Left ventricle myocardium superior (tissue), 1 donor: Measurements from ENCODE around the gene GBF1. TPM values are rescaled to one million over a fixed set of nuclear protein-coding genes. Genes with fewer than 3 reads are reported as not detected.

Source experiments
- ATAC-seq: fragments of 200-7000 bp; cut with Tn5 transposase; one replicate; pipeline ENCODE4 v1.9.1; 2020; ENCODE audit warnings: mild to moderate bottlenecking, moderate library complexity
- DNase-seq: peaks from one replicate; pipeline ENCODE4 v3.0.0-alpha.2; 2020
- intact Hi-C: fragments of 100-400 bp; cut with micrococcal nuclease; formaldehyde crosslinking; loops from one replicate; pipeline ENCODE4 v1.11.0; 2022
- total RNA-seq: library from RNA; stranded (reverse); fragmentation: NEBNext Ultra II Directional; extraction: Animal tissue kit (Norgen Biotek cat#: 25700); gene quantifications from one replicate; pipeline ENCODE4 v1.2.1, GENCODE V29; 2021
- donor health status: DM: no; HTN: yes; CAD: no; lungs with severe emphysema.

The GBF1 gene
- total RNA-seq, 1 donor from 2014 or later: 41.7 TPM

DNA sequence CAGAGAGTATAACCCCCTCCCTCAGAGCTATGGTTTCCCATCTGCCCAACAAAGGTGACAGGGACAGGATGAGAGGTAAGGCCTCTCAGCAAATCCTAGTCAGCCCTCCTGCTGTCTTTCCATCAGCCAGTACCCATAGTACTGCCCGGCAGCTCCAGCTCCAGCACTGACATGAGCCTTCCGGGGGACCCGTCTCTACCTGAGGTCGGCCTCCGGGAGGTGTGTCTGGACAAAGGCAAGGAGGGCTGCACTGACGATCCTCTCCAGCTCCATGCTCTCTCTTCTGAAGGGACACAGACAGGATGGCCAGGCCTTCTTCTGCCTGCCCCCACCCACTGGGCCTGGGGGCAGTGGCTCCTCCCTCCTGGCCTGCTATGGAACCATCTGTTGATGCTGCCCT lies 179.6 kb downstream of the GBF1 start:
- intact Hi-C loops: no loop called here
- DNase-seq (no peak), ATAC-seq (no peak)

GRCh38 chr10:102425444-102425843 lies 180.1 kb downstream of the GBF1 start:
- ATAC-seq: no peak
- intact Hi-C loops: no loop called here

GRCh38 chr10:102426803-102427287 lies 181.5 kb downstream of the GBF1 start:
- intact Hi-C loops: no loop called here
- no peak for DNase-seq
- ATAC-seq: no peak

More at GRCh38 chr10:102425444-102425843, 180.1 kb downstream of the GBF1 start:
- no peak for DNase-seq

- intact Hi-C loops: no loop called here
- no peak for ATAC-seq
- DNase-seq: no peak
Measured at GRCh38 chr10:102429468-102429867, 184.1 kb downstream of the GBF1 start.

DNA sequence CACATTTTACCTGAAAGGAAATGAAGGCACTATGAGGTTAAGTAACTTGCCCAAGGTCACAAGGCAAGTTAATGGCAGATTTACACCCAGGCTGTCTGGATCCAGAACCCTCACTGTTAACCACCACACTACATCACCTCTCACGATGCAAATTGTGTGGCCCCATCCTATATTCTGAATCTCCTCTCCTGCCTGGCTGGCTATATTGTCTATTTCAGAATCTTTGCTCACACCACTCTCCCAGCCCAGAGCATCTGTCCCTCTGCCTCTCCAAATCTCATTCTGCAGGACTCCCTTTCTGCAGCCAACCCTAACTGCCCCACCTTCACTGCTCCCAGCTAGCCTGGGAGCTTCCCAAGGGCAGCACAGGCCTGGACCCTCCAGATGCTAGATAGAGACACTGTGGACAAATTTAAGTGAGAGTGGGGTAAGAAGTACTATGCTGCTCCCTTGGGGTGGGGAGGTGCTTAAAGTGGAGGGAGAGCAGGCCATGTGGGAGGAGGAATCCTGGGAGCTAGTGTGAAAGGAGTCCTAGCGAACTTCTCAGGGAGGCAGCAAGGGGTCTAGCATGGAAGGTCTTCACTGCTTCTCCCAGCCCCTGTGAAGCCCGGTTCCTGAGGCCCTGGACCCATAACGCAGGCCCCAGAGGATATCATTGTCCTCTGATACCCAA lies 186.3 kb downstream of the GBF1 start:
- ATAC-seq: peak; percentile 11
- intact Hi-C loops: no loop called here
- DNase-seq: no peak

Other genes with a start within 250 kb of the GBF1 start
- gene ARMH3, start 189.4 kb upstream of the GBF1 start, total RNA-seq: 49.0 TPM
- gene HPS6, start 180.2 kb upstream of the GBF1 start, total RNA-seq: 9.4 TPM
- gene LDB1, start 125.2 kb upstream of the GBF1 start, total RNA-seq: 70.7 TPM
- 13.1 TPM for gene PPRC1, start 112.5 kb upstream of the GBF1 start, total RNA-seq
- gene NOLC1, start 93.1 kb upstream of the GBF1 start, total RNA-seq: 31.2 TPM
- gene ELOVL3, start 19.2 kb upstream of the GBF1 start, total RNA-seq: not detected
- 1.1 TPM for gene PITX3, start 4.0 kb upstream of the GBF1 start, total RNA-seq
- 11.3 TPM for gene NFKB2, start 150.2 kb downstream of the GBF1 start, total RNA-seq
- 0.50 TPM for gene PSD, start 173.3 kb downstream of the GBF1 start, total RNA-seq
- 9.1 TPM for gene FBXL15, start 175.3 kb downstream of the GBF1 start, total RNA-seq
- 78.3 TPM for gene CUEDC2, start 187.0 kb downstream of the GBF1 start, total RNA-seq
- gene C10orf95, start 206.0 kb downstream of the GBF1 start, total RNA-seq: not detected